GM23248 (cell line): ENCODE measurements around the gene TMEM43. TPM values are rescaled to one million over a fixed set of nuclear protein-coding genes. Genes with fewer than 3 reads are reported as not detected.
A peak's percentile ranks its signal among the peaks of the same experiment; 100 is the strongest.

Experiments used
- DNase-seq: peaks from one replicate; pipeline ENCODE4 v3.0.0-alpha.2; 2015
- H2AFZ ChIP-seq: fragments of 200-600 bp; sonication (generic); 2 replicates; pipeline ENCODE4 v1.6.1; 2016; ENCODE audit warnings: antibody characterized with exemption
- H3F3A ChIP-seq: fragments of 200-600 bp; sonication (generic); 2 replicates; pipeline ENCODE4 v1.6.1; 2016; ENCODE audit warnings: mild to moderate bottlenecking, antibody characterized with exemption, mixed run types; ENCODE audit not compliant: insufficient read depth
- H3K27ac ChIP-seq: fragments of 200-600 bp; sonication (generic); 2 replicates; pipeline ENCODE4 v1.5.1; 2016; ENCODE audit warnings: mild to moderate bottlenecking
- H3K27me3 ChIP-seq: fragments of 200-600 bp; sonication (generic); replicated peaks from 2 replicates; pipeline ENCODE4 v1.6.1; 2016; ENCODE audit warnings: mild to moderate bottlenecking; ENCODE audit not compliant: insufficient read depth
- H3K36me3 ChIP-seq: fragments of 200-600 bp; sonication (generic); 2 replicates; pipeline ENCODE4 v1.6.1; 2016; ENCODE audit warnings: low read depth, mild to moderate bottlenecking
- H3K4me1 ChIP-seq: fragments of 200-600 bp; sonication (generic); 2 replicates; pipeline ENCODE4 v1.6.1; 2016; ENCODE audit warnings: mild to moderate bottlenecking; ENCODE audit not compliant: insufficient read depth
- H3K4me2 ChIP-seq: fragments of 200-600 bp; sonication (generic); one replicate; pipeline ENCODE4 v1.6.1; 2016; ENCODE audit warnings: mild to moderate bottlenecking; ENCODE audit not compliant: unreplicated experiment
- H3K4me3 ChIP-seq: fragments of 200-600 bp; sonication (generic); 2 replicates; pipeline ENCODE4 v1.5.1; 2016; ENCODE audit warnings: mild to moderate bottlenecking
- H3K79me2 ChIP-seq: fragments of 200-600 bp; sonication (generic); 2 replicates; pipeline ENCODE4 v1.6.1; 2016; ENCODE audit warnings: mild to moderate bottlenecking; ENCODE audit not compliant: insufficient read depth
- H3K9ac ChIP-seq: fragments of 200-600 bp; sonication (generic); 2 replicates; pipeline ENCODE4 v1.6.1; 2016; ENCODE audit warnings: mild to moderate bottlenecking
- H3K9me2 ChIP-seq: fragments of 200-600 bp; sonication (generic); 2 replicates; pipeline ENCODE4 v1.6.1; 2016; ENCODE audit warnings: mixed run types, mild to moderate bottlenecking, moderate library complexity; ENCODE audit not compliant: insufficient read depth
- H3K9me3 ChIP-seq: fragments of 200-600 bp; sonication (generic); one replicate; pipeline ENCODE4 v1.6.1; 2017; ENCODE audit warnings: low read depth
- H4K20me1 ChIP-seq: fragments of 200-600 bp; sonication (generic); 2 replicates; pipeline ENCODE4 v1.6.0; 2016; ENCODE audit not compliant: insufficient read depth
- EZH2 ChIP-seq: fragments of 200-600 bp; sonication (generic); IDR thresholded peaks from 2 replicates; pipeline ENCODE4 v1.6.1; 2018; ENCODE audit warnings: antibody characterized with exemption, mild to moderate bottlenecking; ENCODE audit not compliant: insufficient read depth, poor library complexity, severe bottlenecking
- EZH2phosphoT487 ChIP-seq: fragments of 200-600 bp; sonication (generic); IDR thresholded peaks from 2 replicates; pipeline ENCODE4 v1.6.1; 2018; ENCODE audit warnings: antibody characterized with exemption, moderate library complexity, mild to moderate bottlenecking, low read depth; ENCODE audit not compliant: insufficient read depth
- WGBS, 2 experiments: methylation state at CpG; one replicate each; pipeline ENCODE4 v1.1.6; 2015 to 2017; ENCODE audit warnings: low lambda C conversion rate in 2 of 2, low coverage in 1 of 2; ENCODE audit errors: missing lambda C conversion rate in 2 of 2; 5-methylcytosine and 5-hydroxymethylcytosine counted together
- in situ Hi-C: fragments of 300-500 bp; cut with MboI; formaldehyde crosslinking; loops from 2 replicates; pipeline ENCODE4 v1.15.0; 2020
- polyA plus RNA-seq: library from polyadenylated mRNA; unstranded; fragments of >200 nt; fragmentation: Nextera tagmentation; extraction: Ambion mirVana; gene quantifications from 2 replicates; pipeline ENCODE4 v1.2.1, GENCODE V29; 2016
- total RNA-seq: library from RNA; depleted of rRNA; stranded (reverse); fragments of >200 nt; shearing (Covaris generic); gene quantifications from 2 replicates; pipeline ENCODE4 v1.2.3, GENCODE V29; 2014

Gene TMEM43
- total and polyA plus RNA-seq, 2 experiments from 2014 or later: 145 to 203 TPM

DNA sequence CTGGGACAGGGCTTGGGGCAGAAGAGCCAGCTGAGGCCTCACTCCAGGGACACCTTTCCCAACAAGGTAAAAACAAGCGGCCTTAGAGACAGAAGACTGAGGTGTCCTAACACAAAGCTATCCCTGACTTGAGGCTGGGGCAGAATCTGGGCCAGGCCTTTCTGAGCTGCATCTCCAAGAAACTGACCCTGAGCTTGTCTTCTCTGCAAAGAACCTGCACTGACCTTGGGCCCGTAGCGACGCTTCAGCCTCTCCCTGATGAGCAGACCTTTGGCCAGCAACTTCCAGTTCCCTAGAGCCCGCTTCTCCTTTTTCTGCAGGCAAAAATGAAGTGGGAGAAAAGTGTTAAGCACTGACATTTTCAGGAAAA lies 22.2 kb downstream of the TMEM43 start:
- TF ChIP-seq EZH2phosphoT487: no peak
- no peak for TF ChIP-seq EZH2
- Histone ChIP-seq H3K79me2 (peaks cover 8% of the 10 kb centered on the region; the same call in 1 of the 2 replicates), H3F3A (peaks cover 48% of the 10 kb centered on the region), H3K4me1 (peaks cover 36% of the 10 kb centered on the region), H3K9me2 (no peaks in the 10 kb centered on the region), H3K36me3 (peaks cover 16% of the 10 kb centered on the region; the same call in 1 of the 2 replicates), H3K4me3 (no peak overlapping the region), H3K27me3 (no peaks in the 10 kb centered on the region), H3K9ac (no peak overlapping the region), H4K20me1 (no peaks in the 10 kb centered on the region), H3K9me3 (no peaks in the 10 kb centered on the region), H3K27ac (no peak overlapping the region), H2AFZ (no peak overlapping the region), H3K4me2 (no peak overlapping the region)
- DNase-seq: no peak
- WGBS, 2 experiments: 94 to 98% methylated on average over 5 of the region's 5 CpGs
- in situ Hi-C loops: no loop called here

DNA sequence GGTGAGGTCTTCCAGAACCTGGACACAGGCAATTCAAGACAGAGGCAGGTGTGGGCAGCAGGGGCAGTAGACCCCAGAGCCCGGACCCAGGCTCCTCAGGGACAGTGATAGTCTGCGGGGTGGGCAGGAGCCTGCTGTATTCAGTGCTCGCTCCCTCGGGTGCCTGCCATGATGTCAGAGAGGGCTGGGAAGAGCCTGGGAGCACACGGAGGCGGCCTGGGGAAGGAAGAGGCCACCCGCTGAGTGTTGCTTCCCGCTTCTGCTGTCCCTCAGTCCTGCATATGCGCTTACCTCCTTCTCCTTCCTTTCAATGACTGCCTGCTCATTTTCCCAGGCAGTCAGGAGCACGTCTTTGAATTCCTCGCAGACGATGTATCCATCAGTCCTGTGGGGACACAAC lies 22.8 kb downstream of the TMEM43 start:
- H4K20me1 ChIP-seq: no peaks in the 10 kb centered on the region
- H2AFZ ChIP-seq: no peak overlapping the region
- peaks cover 8% of the 10 kb centered on the region; the same call in 1 of the 2 replicates for H3K79me2 ChIP-seq
- no peak overlapping the region for H3K9ac ChIP-seq
- DNase-seq: no peak
- TF ChIP-seq EZH2phosphoT487 (no peak), EZH2 (no peak)
- no peaks in the 10 kb centered on the region for H3K9me3 ChIP-seq
- H3K4me2 ChIP-seq: no peak overlapping the region
- H3K4me3 ChIP-seq: no peak overlapping the region
- H3K4me1 ChIP-seq: peaks cover 31% of the 10 kb centered on the region
- no peaks in the 10 kb centered on the region for H3K9me2 ChIP-seq
- no peak overlapping the region for H3K27ac ChIP-seq
- no peaks in the 10 kb centered on the region for H3K27me3 ChIP-seq
- peaks cover 15% of the 10 kb centered on the region; the same call in 1 of the 2 replicates for H3K36me3 ChIP-seq
- H3F3A ChIP-seq: peaks cover 42% of the 10 kb centered on the region
- 87 to 90% methylated on average over 8 to 12 of the region's 12 CpGs for WGBS, 2 experiments
- in situ Hi-C loops: no loop called here

DNA sequence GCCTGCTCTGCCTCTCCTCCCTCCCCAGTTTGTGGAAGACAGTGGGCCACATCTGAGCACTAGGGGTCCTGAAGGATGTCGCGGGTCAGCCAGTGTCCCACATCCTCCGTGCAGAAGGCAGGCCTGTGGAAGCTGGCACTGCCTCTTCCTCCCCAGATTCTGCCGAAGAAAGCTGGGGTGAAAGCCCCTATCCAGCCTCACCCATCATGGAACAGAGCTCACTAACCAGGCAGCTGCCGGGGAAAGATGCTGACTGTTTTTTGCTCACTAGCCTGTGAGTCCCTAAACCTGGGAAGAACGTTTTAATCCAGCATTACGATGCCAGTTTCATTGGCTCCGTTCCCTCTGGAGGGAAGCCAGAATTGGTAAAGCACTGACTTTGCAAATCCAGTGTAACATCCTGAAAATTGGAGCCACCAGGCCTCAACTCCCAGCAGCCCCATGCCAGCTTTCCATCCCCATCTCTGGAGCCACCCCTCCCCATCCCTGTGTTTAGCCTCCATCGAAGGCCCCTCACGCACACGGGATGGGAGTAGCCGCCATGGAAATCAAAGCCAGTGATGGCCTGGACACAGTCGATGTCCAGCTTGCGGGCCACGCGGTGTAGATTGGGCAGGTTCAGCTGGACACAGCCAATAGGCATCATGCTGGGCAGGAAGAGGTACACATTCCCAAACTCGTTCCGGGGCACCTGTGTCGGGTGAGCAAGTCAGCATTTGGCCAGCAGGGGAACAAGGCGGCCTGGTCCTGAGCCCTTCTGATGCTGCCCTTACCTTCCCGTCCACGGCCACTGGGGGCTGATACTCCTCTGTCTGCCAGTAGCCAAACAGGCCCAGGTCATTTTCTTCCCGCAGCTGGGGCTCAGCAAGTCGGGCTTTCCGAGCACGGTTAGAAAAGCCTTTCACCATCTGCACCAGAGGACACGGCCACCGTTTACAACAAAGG lies 23.5 kb downstream of the TMEM43 start:
- 80 to 82% methylated on average over 28 of the region's 28 CpGs for WGBS, 2 experiments
- no peak overlapping the region for H3K4me2 ChIP-seq
- H3K4me1 ChIP-seq: peaks cover 24% of the 10 kb centered on the region
- no peaks in the 10 kb centered on the region for H3K9me3 ChIP-seq
- H3K9ac ChIP-seq: no peak overlapping the region
- no peaks in the 10 kb centered on the region for H3K9me2 ChIP-seq
- H3K36me3 ChIP-seq: peaks cover 21% of the 10 kb centered on the region; the same call in 1 of the 2 replicates
- no peak overlapping the region for H2AFZ ChIP-seq
- peak; percentile 37 for DNase-seq
- no peak overlapping the region for H3K27ac ChIP-seq
- no peak for TF ChIP-seq EZH2phosphoT487
- no peak for TF ChIP-seq EZH2
- peaks cover 37% of the 10 kb centered on the region for H3F3A ChIP-seq
- H3K79me2 ChIP-seq: peaks cover 14% of the 10 kb centered on the region; the same call in 1 of the 2 replicates
- no peaks in the 10 kb centered on the region for H3K27me3 ChIP-seq
- in situ Hi-C loops: no loop called here
- H4K20me1 ChIP-seq: no peaks in the 10 kb centered on the region
- H3K4me3 ChIP-seq: no peak overlapping the region

DNA sequence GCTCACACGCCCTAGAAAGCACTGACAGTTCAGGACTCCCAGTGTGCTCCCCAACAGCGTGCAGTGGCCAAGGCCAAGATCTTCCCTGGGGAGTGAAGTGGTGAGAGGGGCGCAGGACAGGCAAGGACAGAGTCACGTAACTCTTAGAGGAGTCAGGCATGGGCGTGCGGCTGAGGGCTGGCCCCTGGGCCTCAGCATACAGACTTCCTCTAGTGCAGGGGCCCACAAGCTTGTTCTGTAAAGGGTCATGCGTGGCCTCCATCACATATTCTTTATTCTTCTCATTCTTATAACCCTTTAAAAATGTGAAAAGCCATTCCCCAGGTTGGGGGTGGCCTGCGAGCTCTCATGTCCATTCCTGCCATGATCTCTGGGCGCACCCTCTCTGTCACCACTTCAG lies 25.2 kb downstream of the TMEM43 start:
- no peaks in the 10 kb centered on the region for H3K27me3 ChIP-seq
- no peak overlapping the region for H3K27ac ChIP-seq
- no peak overlapping the region for H3K4me3 ChIP-seq
- peaks cover 25% of the 10 kb centered on the region for H3K79me2 ChIP-seq
- WGBS, 2 experiments: 98 to 99% methylated on average over 9 of the region's 9 CpGs
- no peak for TF ChIP-seq EZH2
- no peak for TF ChIP-seq EZH2phosphoT487
- peaks cover 30% of the 10 kb centered on the region; the same call in 1 of the 2 replicates for H3K36me3 ChIP-seq
- H3K9ac ChIP-seq: no peak overlapping the region
- H2AFZ ChIP-seq: no peak overlapping the region
- no peaks in the 10 kb centered on the region for H3K9me2 ChIP-seq
- H3K9me3 ChIP-seq: no peaks in the 10 kb centered on the region
- peaks cover 25% of the 10 kb centered on the region for H3F3A ChIP-seq
- DNase-seq: no peak
- H3K4me1 ChIP-seq: peaks cover 8% of the 10 kb centered on the region
- H3K4me2 ChIP-seq: no peak overlapping the region
- in situ Hi-C loops: no loop called here
- H4K20me1 ChIP-seq: no peaks in the 10 kb centered on the region
